ENCODE measurements around the gene TECPR2.
A peak's percentile ranks its signal among the peaks of the same experiment; 100 is the strongest.

Gene TECPR2

GRCh38 chr14:102431751-102432150 is 69.0 kb downstream of the TECPR2 start:
- no peak overlapping the region for H3K18ac ChIP-seq (ENCODE audit: low read length)
- H4K8ac ChIP-seq (ENCODE audit: low read depth, low read length): no peak overlapping the region
- H3K79me1 ChIP-seq (ENCODE audit: low read length): no peaks in the 10 kb centered on the region
- no peak overlapping the region for H2BK12ac ChIP-seq (ENCODE audit: low read length)
- no peak overlapping the region for H3K4ac ChIP-seq (ENCODE audit: low read depth, low read length)
- no peaks in the 10 kb centered on the region for H3K4me1 ChIP-seq (ENCODE audit: control insufficient read depth in 1 of 2, insufficient read depth in 2 of 2, low read length in 2 of 2)
- H3K14ac ChIP-seq (ENCODE audit: low read length): no peak overlapping the region
- no peaks in the 10 kb centered on the region for H3K79me2 ChIP-seq (ENCODE audit: control insufficient read depth, insufficient read depth, low read length, poor library complexity)
- no peak overlapping the region for H2BK5ac ChIP-seq (ENCODE audit: low read depth, low read length, poor library complexity)
- no peak for DNase-seq
- no peak overlapping the region for H4K91ac ChIP-seq (ENCODE audit: low read depth, low read length)
- H3K27ac ChIP-seq (ENCODE audit: low read depth, low read length): no peak overlapping the region
- no peak overlapping the region for H4K12ac ChIP-seq (ENCODE audit: low read depth, low read length)
- H3K36me3 ChIP-seq (ENCODE audit: control insufficient read depth in 1 of 2, insufficient read depth in 2 of 2, low read length in 2 of 2): peaks cover 11 to 21% of the 10 kb centered on the region in 2 experiments
- no peak overlapping the region for H3K4me2 ChIP-seq (ENCODE audit: low read length)
- no peaks in the 10 kb centered on the region for H3K27me3 ChIP-seq (ENCODE audit: insufficient read depth, low read length)
- no peak overlapping the region for H3K9ac ChIP-seq (ENCODE audit: low read length)
- no peak overlapping the region for H3K4me3 ChIP-seq (ENCODE audit: low read depth, low read length)
- H3K9me3 ChIP-seq (ENCODE audit: insufficient read depth, low read depth, low read length): peaks cover 1% of the 10 kb centered on the region
- WGBS (ENCODE audit: extremely low coverage, insufficient coverage, insufficient read length): no CpG with 5 or more reads among the region's 12 CpGs
- H3K23ac ChIP-seq (ENCODE audit: low read length): no peak overlapping the region
- no peak overlapping the region for H2AFZ ChIP-seq (ENCODE audit: insufficient read depth, low read length, poor library complexity)
- H2BK120ac ChIP-seq (ENCODE audit: insufficient read depth, low read length, poor library complexity): no peak overlapping the region
- H2AK5ac ChIP-seq (ENCODE audit: low read length): no peak overlapping the region

GRCh38 chr14:102434647-102435175 is 72.0 kb downstream of the TECPR2 start:
- no peak overlapping the region for H4K12ac ChIP-seq (ENCODE audit: low read depth, low read length)
- H3K18ac ChIP-seq (ENCODE audit: low read length): no peak overlapping the region
- no peak overlapping the region for H3K27ac ChIP-seq (ENCODE audit: low read depth, low read length)
- no peaks in the 10 kb centered on the region for H3K27me3 ChIP-seq (ENCODE audit: insufficient read depth, low read length)
- H2BK5ac ChIP-seq (ENCODE audit: low read depth, low read length, poor library complexity): no peak overlapping the region
- H3K4ac ChIP-seq (ENCODE audit: low read depth, low read length): no peak overlapping the region
- H3K79me2 ChIP-seq (ENCODE audit: control insufficient read depth, insufficient read depth, low read length, poor library complexity): no peaks in the 10 kb centered on the region
- peak in 1 of 2 donors; percentile 6 for DNase-seq
- H4K8ac ChIP-seq (ENCODE audit: low read depth, low read length): no peak overlapping the region
- H2AK5ac ChIP-seq (ENCODE audit: low read length): no peak overlapping the region
- peak overlapping the region; percentile 83 for H3K23ac ChIP-seq (ENCODE audit: low read length)
- no peak overlapping the region for H3K14ac ChIP-seq (ENCODE audit: low read length)
- no peak overlapping the region for H3K9ac ChIP-seq (ENCODE audit: low read length)
- H2BK120ac ChIP-seq (ENCODE audit: insufficient read depth, low read length, poor library complexity): no peak overlapping the region
- peaks cover 16 to 20% of the 10 kb centered on the region in 2 experiments for H3K36me3 ChIP-seq (ENCODE audit: control insufficient read depth in 1 of 2, insufficient read depth in 2 of 2, low read length in 2 of 2)
- peaks cover 1% of the 10 kb centered on the region for H3K9me3 ChIP-seq (ENCODE audit: insufficient read depth, low read depth, low read length)
- H2BK12ac ChIP-seq (ENCODE audit: low read length): no peak overlapping the region
- H3K4me1 ChIP-seq (ENCODE audit: control insufficient read depth in 1 of 2, insufficient read depth in 2 of 2, low read length in 2 of 2): peaks cover 0 to 2% of the 10 kb centered on the region in 2 experiments
- no peak overlapping the region for H3K4me3 ChIP-seq (ENCODE audit: low read depth, low read length)
- WGBS (ENCODE audit: extremely low coverage, insufficient coverage, insufficient read length): no CpG with 5 or more reads among the region's 11 CpGs
- no peak overlapping the region for H2AFZ ChIP-seq (ENCODE audit: insufficient read depth, low read length, poor library complexity)
- no peak overlapping the region for H4K91ac ChIP-seq (ENCODE audit: low read depth, low read length)
- H3K4me2 ChIP-seq (ENCODE audit: low read length): no peak overlapping the region
- H3K79me1 ChIP-seq (ENCODE audit: low read length): no peaks in the 10 kb centered on the region

GRCh38 chr14:102437997-102438915 is 75.5 kb downstream of the TECPR2 start:
- Histone ChIP-seq H3K14ac (ENCODE audit: low read length) (no peak overlapping the region), H4K8ac (ENCODE audit: low read depth, low read length) (no peak overlapping the region), H3K23ac (ENCODE audit: low read length) (no peak overlapping the region), H3K18ac (ENCODE audit: low read length) (no peak overlapping the region), H2BK120ac (ENCODE audit: insufficient read depth, low read length, poor library complexity) (no peak overlapping the region), H3K27me3 (ENCODE audit: insufficient read depth, low read length) (no peaks in the 10 kb centered on the region), H2BK12ac (ENCODE audit: low read length) (no peak overlapping the region), H2BK5ac (ENCODE audit: low read depth, low read length, poor library complexity) (no peak overlapping the region), H3K36me3 (ENCODE audit: control insufficient read depth in 1 of 2, insufficient read depth in 2 of 2, low read length in 2 of 2) (peaks cover 22 to 24% of the 10 kb centered on the region in 2 experiments), H3K4ac (ENCODE audit: low read depth, low read length) (no peak overlapping the region), H2AK5ac (ENCODE audit: low read length) (no peak overlapping the region), H3K27ac (ENCODE audit: low read depth, low read length) (no peak overlapping the region), H3K79me1 (ENCODE audit: low read length) (no peaks in the 10 kb centered on the region), H3K4me2 (ENCODE audit: low read length) (peak overlapping the region; percentile 53), H3K9ac (ENCODE audit: low read length) (no peak overlapping the region), H3K4me3 (ENCODE audit: low read depth, low read length) (no peak overlapping the region), H4K12ac (ENCODE audit: low read depth, low read length) (no peak overlapping the region), H4K91ac (ENCODE audit: low read depth, low read length) (no peak overlapping the region), H3K9me3 (ENCODE audit: insufficient read depth, low read depth, low read length) (peaks cover 1% of the 10 kb centered on the region), H2AFZ (ENCODE audit: insufficient read depth, low read length, poor library complexity) (no peak overlapping the region), H3K4me1 (ENCODE audit: control insufficient read depth in 1 of 2, insufficient read depth in 2 of 2, low read length in 2 of 2) (peaks cover 5 to 11% of the 10 kb centered on the region in 2 experiments), H3K79me2 (ENCODE audit: control insufficient read depth, insufficient read depth, low read length, poor library complexity) (no peaks in the 10 kb centered on the region)
- DNase-seq: peak; percentile 68 to 83
- no CpG with 5 or more reads among the region's 31 CpGs for WGBS (ENCODE audit: extremely low coverage, insufficient coverage, insufficient read length)

- H2BK120ac ChIP-seq (ENCODE audit: insufficient read depth, low read length, poor library complexity): no peak overlapping the region
- no peak overlapping the region for H3K23ac ChIP-seq (ENCODE audit: low read length)
- DNase-seq: no peak
- H2BK5ac ChIP-seq (ENCODE audit: low read depth, low read length, poor library complexity): no peak overlapping the region
- no peak overlapping the region for H3K4ac ChIP-seq (ENCODE audit: low read depth, low read length)
- H3K4me1 ChIP-seq (ENCODE audit: control insufficient read depth in 1 of 2, insufficient read depth in 2 of 2, low read length in 2 of 2): peaks cover 5 to 11% of the 10 kb centered on the region in 2 experiments
- H2AFZ ChIP-seq (ENCODE audit: insufficient read depth, low read length, poor library complexity): no peak overlapping the region
- H2BK12ac ChIP-seq (ENCODE audit: low read length): no peak overlapping the region
- H3K79me2 ChIP-seq (ENCODE audit: control insufficient read depth, insufficient read depth, low read length, poor library complexity): no peaks in the 10 kb centered on the region
- no peaks in the 10 kb centered on the region for H3K9me3 ChIP-seq (ENCODE audit: insufficient read depth, low read depth, low read length)
- no peak overlapping the region for H4K91ac ChIP-seq (ENCODE audit: low read depth, low read length)
- H2AK5ac ChIP-seq (ENCODE audit: low read length): no peak overlapping the region
- H3K9ac ChIP-seq (ENCODE audit: low read length): no peak overlapping the region
- H3K27ac ChIP-seq (ENCODE audit: low read depth, low read length): no peak overlapping the region
- H3K14ac ChIP-seq (ENCODE audit: low read length): no peak overlapping the region
- H3K36me3 ChIP-seq (ENCODE audit: control insufficient read depth in 1 of 2, insufficient read depth in 2 of 2, low read length in 2 of 2): peaks cover 24 to 25% of the 10 kb centered on the region in 2 experiments
- no peak overlapping the region for H4K12ac ChIP-seq (ENCODE audit: low read depth, low read length)
- H3K18ac ChIP-seq (ENCODE audit: low read length): no peak overlapping the region
- WGBS (ENCODE audit: extremely low coverage, insufficient coverage, insufficient read length): no CpG with 5 or more reads among the region's 8 CpGs
- no peaks in the 10 kb centered on the region for H3K27me3 ChIP-seq (ENCODE audit: insufficient read depth, low read length)
- no peaks in the 10 kb centered on the region for H3K79me1 ChIP-seq (ENCODE audit: low read length)
- no peak overlapping the region for H3K4me2 ChIP-seq (ENCODE audit: low read length)
- no peak overlapping the region for H4K8ac ChIP-seq (ENCODE audit: low read depth, low read length)
- no peak overlapping the region for H3K4me3 ChIP-seq (ENCODE audit: low read depth, low read length)
These were observed 76.8 kb downstream of the TECPR2 start for GRCh38 chr14:102439556-102439955.
